Endometrium (tissue), 2 donors: ENCODE results near the gene NEK1.
"Not testable (repeated sequence)": the region's sequence is repeated elsewhere in the genome, so short reads cannot be mapped to it uniquely, and the experiment has no call there.

Experiments
- FAIRE-seq: peaks from 2 replicates; lab custom pipeline; 2012; peaks lifted over from hg19 to GRCh38; lab: Jason Lieb, UNC
- donor health status: control.
- donor health status: control.

NEK1 gene

DNA sequence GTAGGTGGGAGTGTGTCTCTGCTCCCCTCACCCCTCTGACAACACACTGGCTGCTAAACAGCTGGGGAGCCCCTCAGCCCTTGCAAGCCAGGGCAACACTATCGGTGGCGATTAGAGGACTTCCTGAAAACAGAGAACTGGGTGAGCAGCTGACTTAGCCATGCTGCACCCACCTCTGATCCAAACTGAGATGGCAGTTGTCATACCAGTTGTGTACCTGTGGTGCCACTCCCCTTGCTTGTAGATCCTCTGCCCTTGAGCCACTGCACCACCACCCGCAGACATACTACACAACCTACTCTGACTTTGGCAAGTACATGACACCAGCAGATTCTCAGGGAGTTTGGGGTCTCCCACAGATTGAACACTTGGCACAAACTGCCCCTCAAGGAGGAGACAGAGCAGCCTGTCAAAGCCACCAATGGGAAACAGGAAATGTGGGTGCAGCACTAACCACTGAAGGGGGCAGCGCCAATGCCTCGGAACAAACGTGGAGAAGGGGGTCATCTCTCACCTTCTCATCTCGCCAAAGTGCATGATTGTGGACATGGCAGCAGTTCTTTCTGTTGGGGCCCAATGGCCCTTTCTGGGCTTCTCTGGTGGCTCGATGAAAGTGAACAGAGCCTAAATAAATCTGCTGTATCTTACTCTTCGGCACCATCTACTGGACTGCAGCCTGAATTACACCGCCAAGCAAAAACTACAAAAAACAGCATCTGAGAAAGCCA, 119.8 kb downstream of the NEK1 start:
- FAIRE-seq = no peak

DNA sequence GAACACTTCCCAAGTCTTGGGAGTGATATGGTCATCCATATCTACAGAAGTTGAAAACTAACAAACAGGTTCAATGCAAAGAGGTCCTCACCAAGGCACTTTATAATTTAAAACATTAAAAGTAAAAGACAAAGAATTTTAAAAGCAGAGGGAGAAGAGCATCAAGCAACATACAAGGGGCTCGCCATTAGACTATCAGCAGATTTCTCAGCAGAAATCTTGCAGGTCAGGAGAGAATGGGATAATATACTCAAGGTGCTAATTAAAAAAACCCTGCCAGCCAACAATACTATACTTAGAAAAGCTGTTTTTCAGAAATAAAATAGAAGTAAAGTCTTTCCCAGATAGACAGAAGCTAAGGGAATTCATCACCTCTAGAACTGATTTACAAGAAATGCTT, 121.2 kb downstream of the NEK1 start:
- no peak for FAIRE-seq

DNA sequence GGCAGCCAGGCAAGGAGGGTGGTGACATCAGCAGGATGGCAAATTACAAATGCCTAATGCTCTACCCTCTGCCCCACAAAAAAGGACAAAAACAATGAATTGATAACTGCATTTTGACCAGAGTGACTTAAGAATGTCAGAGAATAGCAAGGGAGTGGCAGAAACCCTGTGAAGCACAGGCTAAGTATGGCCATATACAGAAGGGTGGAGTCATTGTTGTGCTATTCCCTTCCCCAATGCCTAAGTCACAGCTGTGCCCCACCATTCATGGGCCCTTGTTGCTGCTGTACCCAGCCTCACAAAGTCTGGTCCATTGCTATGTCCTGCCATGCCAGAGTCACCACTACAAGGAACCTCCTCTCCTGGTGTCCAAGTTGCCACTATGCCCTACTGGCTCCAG, 123.1 kb downstream of the NEK1 start:
- no peak for FAIRE-seq

DNA sequence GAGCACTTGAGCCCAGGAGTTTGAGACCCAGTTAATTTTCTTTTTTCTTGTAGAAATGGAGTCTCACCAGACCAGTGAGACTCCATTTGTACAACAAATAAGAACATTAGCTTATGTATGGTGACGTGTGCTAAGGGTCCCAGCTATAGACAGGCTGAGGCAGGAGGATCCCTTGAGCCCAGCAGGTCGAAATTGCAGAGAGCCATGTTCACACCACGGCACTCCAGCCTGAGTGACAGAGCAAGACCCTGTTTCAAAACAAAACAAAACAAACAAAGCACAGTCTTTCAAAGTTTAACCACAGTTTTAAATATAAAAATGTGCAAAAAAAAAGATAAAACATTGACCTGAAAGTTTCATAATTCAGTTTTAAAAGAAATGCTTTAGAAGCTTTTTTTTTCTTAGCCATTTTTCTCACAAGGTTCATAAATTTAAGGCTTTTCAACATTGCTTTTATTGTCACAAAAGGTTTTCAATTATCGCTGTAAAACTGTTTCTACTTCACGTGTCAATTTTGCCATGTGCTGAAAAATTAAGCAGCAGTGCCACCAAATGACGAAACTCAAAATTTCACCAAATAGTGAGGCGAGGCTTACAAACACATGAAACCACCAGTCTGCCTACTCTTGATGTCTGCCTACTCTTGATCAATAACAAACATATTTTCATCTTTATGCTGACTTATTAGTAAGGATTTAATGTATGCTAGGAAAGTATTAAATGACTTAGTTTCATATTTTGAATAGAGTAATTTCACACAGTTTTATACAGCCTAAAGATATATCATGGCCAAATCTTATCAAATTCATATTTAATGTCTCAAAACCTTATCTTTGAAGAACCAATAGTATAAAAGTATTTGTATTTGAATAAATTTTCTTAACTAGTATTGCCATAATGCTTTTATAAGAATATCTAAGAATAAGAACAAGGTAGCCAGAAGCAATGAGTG, 126.3 kb downstream of the NEK1 start:
- peak; percentile 96 for FAIRE-seq

DNA sequence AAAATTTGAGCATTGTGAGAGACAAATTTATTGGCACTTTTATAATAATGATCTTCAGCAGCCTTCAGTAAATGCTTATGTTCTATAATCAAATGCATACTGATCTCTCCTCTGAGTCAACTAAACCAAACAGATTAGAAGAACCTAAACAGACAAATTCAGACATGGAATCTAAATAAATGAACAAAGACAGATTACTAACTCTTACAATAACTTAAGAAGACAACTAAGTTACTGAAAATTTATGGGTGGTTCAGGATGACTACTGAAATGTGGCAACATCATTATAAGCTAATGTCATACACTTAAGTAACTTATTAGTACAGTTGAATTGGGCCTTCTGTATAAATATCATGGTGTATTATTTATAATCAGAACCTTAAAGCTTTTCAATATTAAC, 127.3 kb downstream of the NEK1 start:
- no peak for FAIRE-seq

DNA sequence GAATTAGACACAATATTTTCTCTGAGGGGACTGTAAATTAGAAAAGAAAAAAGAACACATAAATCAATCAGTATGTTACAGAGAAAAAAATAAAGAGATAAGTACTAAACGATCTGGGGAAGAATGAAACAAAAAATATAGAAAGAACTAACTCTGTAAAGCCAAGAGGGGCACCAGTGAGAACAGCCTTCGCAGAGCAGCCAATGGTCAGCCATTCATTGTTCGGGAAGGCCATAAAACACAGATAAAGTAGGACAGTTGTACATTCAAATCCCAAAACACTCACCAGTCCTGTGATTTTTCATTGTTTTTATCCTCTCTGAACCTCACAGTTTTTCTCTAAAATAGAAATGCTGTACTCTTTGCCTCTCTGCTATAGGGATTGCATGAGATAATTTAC, 127.9 kb downstream of the NEK1 start:
- FAIRE-seq = no peak

DNA sequence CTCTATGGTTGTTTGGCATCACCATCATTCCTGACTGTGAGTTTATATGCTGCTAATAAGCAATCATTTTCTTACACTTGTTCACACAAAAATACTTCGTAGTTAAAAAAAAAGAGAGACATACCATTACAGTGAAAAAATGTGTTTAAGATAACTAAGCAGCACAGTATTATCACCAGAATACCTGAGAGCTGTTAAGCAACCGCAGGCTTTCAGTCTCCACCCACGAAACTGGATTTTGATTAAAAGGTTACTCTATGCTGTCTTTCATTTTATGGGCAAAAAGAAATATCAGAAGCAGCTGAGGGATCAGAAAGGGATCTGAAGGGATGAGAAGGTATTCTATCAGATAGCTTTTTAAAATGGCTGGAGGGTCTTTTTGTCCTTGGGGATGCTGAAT, 148.3 kb downstream of the NEK1 start:
- FAIRE-seq = no peak

DNA sequence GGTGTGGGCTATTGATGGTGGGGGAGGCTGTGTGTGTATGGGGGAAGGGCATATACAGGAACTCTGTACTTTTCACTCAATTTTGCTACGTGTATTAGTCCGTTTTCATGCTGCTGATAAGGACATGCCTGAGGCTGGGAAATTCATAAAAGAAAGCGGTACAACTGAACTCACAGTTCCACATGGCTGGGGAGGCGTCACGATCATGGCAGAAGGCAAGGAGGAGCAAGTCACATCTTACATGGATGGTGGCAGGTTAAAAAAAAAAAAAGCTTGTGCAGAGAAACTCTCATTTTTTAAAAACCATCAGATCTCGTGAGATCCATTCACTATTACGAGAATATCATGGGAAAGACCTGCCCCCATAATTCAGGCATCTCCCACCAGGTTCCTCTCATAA, 152.3 kb downstream of the NEK1 start:
- FAIRE-seq = no peak

DNA sequence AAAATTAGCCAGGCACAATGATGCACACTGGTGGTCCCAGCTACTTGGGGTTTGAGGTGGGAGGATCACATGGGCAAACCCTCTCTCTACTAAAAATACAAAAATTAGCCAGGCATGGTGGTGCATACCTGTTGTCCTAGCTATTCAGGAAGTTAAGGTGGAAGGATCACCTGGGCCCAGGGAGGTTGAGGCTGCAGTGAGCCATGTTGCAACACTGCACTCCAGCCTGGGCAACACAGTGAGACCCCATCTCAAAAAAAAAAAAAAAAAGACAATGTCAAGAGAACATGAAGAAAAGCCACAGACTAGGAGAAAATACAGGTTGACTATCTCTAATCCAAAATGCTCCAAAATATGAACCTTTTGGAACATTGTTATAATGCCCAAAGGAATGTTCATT, 153.8 kb downstream of the NEK1 start:
- FAIRE-seq = no peak

DNA sequence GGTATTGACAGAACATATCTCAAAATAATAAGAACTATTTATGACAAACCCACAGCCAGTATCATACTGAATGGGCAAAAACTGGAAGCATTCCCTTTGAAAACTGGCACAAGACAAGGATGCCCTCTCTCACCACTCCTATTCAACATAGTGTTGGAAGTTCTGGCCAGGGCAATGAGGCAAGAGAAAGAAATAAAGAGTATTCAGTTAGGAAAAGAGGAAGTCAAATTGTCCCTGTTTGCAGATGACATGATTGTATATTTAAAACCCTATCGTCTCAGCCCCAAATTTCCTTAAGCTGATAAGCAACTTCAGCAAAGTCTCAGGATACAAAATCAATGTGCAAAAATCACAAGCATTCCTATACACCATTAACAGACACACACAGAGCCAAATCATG, 159.7 kb downstream of the NEK1 start:
- not testable (repeated sequence) for FAIRE-seq

DNA sequence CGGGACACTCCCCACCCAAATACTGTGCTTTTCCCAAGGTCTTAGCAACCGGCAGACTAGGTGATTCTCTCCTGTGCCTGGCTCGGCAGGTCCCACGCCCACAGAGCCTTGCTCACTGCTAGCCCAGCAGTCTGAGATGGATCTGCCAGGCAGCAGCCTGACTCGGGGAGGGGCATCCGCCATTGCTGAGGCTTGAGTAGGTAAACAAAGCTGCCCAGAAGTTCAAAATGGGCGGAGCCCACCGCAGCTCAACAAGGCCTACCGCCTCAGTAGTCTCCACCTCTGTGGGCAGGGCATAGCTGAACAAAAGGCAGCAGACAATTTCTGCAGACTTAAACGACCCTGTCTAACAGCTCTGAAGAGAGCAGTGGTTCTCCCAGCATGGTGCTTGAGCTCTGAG, 163.4 kb downstream of the NEK1 start:
- FAIRE-seq = not testable (repeated sequence)

DNA sequence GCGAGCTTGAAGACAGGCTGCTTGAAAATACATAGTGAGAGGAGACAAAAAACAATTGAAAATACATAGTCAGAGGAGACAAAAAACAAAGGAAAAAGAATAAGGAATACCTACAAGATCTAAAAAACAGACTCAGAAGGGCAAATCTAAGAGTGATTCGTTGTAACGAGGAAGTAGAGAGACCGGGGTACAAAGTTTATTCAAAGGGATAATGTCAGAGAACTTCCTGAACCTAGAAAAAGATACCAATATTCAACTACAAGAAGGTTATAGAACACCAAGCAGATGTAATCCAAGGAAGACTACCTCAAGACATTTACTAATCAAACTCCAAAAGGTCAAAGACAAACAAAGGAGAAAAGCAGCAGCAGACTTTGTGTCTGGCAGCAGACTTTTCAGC, 165.6 kb downstream of the NEK1 start:
- no peak for FAIRE-seq

DNA sequence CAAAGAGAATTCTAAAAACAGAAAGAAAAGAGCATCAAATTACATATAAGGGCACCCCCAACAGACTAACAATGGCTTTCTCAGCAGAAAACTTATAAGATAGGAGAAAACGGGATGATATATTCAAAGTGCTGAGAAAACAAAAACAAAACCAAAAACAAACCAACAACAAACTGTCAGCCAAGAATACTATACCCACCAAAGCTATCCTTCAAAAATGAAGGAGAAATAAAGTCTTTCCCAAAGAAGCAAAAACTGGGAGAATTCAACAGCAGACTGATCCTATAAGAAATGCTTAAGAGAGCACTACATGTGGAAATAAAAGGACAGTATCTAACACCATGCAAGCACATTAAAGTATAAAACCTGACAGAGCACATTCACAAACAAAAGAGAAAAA, 168.6 kb downstream of the NEK1 start:
- FAIRE-seq = no peak

DNA sequence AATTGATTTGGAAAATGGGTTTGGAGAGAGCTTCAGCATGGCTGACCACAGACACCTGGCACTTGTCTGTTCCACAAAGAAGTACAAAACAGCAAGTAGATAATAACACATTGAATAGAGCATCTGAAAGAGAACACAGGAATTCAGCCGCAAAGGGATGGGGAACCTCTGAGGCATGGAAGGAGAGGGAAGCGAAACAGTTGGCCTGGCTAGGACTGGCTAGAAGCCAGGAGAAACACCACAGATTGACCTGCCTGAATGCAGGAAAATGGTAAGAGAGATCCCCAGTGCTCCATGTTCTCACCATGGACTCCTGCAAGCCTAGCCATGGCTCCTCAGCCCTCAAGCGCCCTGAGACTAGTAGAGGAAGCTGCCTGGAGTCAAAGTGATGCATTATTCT, 171.9 kb downstream of the NEK1 start:
- FAIRE-seq = no peak

DNA sequence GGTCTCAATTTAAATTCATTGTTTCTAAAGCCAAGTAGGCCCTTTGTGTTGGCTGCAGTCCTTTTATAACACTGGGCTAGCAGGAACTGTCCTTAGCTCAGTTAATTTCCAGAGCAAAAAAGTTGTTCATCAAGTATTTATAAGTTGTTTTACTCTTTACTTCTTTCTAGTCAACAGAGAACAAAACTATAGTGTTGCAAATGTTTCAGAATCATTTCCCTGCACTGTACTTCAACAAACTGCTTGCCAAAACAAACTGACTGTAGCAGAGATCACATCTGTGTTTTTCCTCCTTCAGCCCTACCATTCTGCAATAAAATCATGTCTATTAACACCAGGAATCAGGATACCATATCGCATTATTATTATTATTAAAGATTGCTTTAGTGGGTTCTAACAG, 173.1 kb downstream of the NEK1 start:
- peak; percentile 91 for FAIRE-seq

DNA sequence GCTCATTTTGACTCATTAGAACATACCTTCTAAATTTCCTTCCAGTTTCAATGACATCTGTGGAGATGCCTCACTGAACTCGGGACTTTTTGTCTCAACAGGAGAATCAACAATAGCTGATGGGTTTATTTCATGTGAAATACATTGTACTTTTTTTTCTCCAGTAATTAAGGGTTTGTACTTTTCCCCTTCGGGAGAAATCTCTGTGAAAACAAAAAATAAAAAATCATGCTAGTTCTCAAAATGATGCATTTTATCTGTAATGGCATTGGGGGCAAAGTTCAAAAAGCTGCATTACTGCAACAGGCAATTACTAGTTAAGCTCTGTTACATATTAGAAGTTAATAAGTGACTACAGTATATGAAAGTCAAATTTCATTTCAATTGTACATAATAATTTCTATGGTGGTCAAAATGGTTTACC, 174.3 kb downstream of the NEK1 start:
- FAIRE-seq = no peak

DNA sequence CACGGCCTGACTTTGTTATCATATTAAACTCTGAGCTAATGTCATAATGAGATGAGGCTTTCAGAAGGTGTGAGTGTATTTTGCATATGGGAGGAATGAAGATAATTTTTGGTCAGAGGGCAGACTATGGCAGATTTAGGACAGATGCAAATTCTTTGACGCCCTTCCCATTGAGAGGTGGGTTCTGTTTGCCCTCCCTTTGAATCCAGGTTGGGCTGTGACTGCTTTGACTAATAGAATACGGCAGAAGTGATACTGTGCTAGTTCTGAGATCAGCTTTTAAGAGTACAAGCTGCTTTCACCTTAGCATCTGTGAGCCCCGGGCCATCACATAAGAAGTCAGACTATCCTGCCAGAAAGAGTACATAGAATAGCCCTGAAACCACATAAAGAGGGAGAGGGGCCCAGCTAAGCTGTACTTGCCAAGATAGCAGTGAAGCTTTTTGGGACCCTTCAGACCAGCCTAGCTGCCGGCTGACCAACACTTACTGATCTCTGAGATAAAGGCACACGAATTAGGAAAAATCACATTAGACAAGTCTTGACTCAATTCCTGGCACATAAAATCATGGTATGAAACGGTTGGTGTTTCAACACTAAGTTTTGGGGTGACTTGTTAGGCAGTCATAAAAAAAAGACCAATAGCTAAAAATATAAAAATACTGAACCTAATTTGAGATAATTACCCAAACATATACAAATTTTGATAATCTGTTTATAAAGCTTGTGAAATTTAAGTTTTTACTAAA, 174.9 kb downstream of the NEK1 start:
- no peak for FAIRE-seq

DNA sequence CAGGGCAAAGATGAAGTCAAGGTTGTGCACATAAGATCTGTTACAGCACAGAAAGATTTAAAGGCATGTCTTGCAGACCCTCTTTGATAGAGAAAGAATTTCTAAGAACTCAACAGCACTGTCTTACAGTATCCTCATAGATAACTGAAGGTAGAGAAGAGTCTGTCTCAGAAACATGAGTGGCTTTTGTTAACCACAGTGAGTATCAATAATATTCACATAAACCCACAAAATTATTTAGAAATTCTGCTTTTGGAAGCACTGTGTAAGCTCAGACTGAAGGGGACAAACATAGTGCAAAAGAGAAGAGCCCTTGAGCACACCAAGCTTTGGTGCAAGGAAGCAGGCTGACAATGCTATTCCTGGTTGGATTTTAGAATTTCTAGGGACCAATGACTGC, 175.6 kb downstream of the NEK1 start:
- no peak for FAIRE-seq

DNA sequence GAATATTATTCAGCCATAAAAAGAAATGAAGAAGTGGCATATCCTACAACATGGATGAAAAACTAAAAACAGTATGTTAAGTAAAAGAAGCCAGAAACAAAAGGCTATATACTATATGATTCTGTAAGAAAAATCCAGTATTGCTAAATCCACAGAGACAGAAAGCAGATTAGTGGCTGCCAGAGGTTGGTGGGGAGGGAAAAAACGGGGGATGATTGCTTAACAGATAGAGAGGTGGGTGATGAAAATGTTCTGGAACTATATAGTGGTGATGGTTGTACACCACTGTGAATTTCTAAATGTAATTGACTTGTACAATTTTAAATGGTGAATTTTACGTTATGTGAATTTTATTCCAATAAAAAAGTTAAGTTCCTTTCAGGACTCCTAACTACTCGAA, 184.0 kb downstream of the NEK1 start:
- FAIRE-seq = no peak

DNA sequence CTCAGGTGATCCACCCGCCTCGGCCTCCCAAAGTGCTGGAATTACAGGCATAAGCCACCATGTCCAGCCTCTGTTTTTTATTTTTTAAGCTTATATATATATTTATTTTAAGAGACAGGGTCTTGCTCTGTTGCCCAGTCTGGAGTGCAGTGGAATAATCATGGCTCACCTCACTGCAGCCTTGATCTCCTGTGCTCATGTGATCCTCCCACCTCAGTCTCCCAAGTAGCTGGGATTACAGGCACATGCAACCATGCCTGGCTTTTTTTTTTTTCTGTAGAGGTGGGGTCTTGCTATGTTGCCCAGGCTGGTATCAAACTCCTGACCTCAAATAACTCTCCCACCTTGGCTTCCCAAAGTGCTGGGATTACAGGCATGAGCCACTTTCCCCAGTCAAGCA, 184.7 kb downstream of the NEK1 start:
- FAIRE-seq = not testable (repeated sequence)

DNA sequence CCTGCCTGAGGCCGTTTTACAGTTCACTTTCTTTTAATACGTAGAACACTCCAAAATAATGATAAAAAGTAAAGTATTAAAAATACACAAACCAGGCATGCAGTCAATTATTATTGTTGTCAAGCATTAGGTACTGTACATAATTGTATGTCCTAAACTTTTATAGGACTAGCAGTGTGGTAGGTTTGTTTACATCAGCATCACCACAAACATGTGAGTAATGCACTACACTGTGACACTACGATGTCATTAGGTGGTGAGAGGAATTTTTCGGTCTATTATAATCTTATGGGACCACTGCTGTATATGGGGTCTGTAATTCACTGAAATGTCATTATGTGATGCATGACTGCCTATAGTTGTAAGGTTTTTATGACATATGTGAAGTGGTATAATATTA, 192.1 kb downstream of the NEK1 start:
- no peak for FAIRE-seq

DNA sequence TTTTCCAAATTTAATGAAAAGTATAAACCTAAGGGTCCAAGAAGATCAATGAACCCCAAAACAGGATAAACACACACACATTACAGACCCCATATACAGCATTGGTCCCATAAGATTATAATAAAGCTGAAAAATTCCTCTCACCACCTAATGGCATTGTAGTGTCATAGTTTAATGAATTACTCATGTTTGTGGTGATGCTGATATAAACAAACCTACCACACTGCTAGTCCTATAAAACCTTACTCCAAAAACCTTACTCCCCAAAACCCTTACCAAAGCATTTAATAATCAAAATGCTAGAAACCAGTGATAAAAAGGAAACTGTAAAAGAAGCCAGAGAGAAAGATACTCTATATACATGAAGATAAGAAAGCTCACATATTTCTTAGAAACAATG, 193.5 kb downstream of the NEK1 start:
- no peak for FAIRE-seq
